ACHN (cell line): Measurements from ENCODE around the gene EIF3D.

Experiments
- DNase-seq: peaks from one replicate; pipeline ENCODE4 v3.0.0-alpha.2; 2015
- in situ Hi-C: cut with HindIII; loops from 2 replicates; pipeline ENCODE4 v1.10.0; 2017; ENCODE audit warnings: low sequenced_read_pairs, low pct_ligation_motif_present, low pct_unique_long_range_greater_than_20kb

The EIF3D gene

DNA sequence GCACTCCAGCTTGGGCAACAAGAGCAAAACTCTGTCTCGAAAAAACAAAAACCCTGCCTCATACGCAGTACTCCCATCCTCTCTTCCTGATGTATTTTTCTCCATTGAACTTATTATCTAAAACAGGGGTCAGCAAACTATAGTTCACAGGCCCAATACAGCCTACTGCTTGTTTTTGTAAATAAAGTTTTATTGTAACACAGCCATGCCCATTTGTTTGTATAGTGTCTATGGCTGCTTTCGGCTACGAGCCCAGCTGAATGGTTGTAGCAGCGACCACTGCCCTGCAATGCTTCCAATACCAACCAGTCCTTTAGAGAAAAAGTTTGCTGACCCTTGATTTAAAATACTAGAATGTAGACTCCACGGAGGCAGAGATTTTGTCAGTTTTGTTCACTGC lies 53.6 kb downstream of the EIF3D start:
- no peak for DNase-seq

DNA sequence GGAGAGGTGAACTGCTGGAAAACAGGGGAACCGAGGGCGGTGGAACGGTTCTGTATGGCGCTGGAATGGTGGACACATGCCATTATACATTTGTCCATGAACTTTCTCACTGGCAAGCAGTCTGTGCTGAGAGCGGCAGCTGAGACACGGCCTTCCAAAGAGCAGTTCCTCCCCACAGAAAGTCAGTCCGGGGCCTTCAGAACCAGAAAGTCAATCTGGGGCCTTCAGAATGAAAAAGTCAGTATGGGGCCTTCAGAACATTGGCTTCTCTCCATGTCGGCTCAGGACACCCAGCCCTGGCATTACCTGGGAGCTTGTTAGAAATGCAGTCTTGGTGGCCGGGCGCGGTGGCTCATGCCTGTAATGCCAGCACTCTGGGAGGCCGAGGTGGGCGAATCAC lies 56.3 kb downstream of the EIF3D start:
- no peak for DNase-seq
- in situ Hi-C loops = no loop called here

More for the DNA sequence above, 53.6 kb downstream of the EIF3D start:
- in situ Hi-C loops = no loop called here

DNA sequence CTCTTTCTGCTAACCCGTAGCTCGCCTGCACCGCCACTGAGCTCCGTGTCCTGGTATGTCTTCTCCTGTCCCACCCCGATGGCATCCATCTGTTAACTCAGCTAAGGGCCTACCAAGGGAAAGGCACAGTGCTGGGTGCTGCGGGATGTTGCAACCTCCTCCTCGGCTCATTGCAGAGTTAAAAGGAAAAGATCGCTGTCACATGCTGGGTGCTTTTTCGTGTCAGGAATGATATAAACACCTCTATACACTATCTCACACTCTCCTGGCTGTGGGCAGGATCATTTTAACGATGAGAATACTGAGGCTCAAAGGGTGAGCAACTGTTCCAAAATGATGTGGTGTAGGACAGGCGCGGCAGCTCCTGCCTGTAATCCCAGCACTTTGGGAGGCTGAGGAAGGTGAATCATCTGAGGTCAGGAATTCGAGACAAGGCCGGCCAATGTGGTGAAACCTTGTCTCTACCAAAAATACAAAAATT lies 57.6 kb downstream of the EIF3D start:
- in situ Hi-C loops = no loop called here
- no peak for DNase-seq

DNA sequence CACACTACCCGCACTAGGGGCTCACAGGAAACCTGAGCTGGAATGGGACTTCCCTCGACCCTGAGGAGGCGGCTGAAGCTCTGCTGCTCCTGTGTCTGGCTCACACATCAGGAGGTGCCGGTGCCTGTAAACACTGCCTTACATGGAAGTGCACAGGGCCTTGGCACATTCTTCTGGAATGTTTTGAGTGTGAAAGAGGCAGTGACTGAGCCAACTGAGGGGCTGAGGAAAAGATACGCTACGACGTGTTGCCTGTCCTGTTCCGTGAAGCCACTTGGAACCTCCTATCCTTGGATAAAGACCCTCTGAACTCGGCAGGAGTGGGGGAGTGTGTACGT lies 58.0 kb downstream of the EIF3D start:
- DNase-seq = no peak
- in situ Hi-C loops = no loop called here

DNA sequence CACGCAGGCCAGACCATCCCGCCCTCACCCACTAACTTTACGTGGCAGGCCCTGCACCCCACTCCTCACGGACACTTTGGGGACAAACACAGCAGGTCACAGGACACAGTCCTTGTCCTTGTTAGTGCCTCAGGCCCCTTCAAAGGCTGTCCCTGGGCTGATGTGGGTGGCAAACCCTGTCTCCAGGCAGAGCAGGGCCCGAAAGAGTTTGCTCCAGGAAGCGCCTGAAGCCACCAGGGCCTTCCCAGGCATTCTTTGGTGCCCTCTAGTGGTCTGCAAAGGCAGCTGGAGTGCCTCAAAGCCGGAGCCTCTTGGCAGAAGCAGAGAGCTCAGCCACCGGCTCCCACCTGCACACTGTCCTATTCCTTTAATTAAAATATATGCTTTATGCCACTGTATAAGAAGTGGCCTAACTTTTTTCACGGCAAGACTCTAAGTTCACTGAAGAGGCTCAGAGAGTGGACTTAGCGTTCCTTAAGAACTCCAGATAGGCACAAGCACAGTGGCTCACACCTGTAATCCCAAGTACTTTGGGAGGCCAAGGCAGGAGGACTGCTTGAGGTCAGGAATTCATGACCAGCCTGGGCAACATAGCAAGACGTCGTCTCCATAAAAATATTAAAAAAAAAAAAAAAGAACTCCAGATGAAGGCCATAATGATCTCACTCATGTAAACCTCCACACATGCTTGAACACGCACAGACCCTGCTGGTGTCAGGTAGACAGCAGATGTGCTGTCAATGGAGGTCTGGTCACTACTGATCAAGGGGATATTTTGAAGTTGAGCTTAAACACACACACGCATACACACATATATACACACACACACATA lies 58.6 kb downstream of the EIF3D start:
- DNase-seq = peak; percentile 80
- in situ Hi-C loops = no loop called here

DNA sequence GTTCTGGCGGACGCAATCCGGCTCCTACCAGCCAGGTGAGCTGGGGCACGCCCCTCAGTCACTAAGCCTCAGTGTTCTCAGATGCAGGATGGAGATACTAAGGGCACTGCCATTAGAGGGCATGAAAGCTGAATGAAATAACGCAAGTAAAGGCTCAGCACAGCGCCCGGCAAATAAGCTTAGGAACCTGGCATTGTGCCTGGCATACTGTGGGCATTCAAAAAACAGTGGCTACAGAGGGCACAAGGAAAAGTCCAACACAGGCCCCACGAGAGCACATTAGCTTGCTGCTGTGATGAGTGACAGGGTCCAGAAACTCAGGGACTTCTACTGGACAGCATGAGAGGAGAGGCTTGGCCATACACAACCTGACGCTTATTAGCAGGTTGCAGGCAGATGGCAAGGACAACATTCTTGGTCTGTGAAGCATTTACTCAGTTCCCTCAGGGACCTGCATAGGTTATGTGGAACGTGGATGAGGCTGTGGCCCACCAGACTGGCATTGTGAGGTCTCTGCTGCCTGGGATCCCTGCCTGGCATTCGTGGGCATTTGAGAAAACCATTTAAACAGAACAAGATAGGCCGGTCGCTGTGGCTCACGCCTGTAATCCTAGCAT lies 59.8 kb downstream of the EIF3D start:
- in situ Hi-C loops = no loop called here
- no peak for DNase-seq

DNA sequence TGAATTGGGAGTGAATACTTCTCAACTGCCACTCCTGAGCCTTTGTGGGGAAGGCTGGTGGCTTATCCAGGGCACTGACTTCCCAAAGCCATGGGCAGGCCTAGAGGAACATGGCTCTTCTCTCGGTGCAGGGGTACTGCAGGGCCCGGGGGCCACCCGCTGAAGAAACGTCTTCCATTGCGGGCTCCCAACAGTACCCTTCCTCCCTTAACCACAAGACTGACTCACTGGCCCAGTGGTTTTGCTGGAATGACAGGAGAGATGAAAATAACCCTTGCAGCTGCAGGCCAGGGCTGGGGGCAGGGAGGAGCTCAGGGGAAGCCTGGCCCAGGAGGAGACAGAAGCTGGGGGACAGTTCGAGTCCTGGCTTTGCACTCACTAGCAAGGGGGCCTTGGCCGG lies 61.0 kb downstream of the EIF3D start:
- in situ Hi-C loops = no loop called here
- DNase-seq = peak; percentile 94

DNA sequence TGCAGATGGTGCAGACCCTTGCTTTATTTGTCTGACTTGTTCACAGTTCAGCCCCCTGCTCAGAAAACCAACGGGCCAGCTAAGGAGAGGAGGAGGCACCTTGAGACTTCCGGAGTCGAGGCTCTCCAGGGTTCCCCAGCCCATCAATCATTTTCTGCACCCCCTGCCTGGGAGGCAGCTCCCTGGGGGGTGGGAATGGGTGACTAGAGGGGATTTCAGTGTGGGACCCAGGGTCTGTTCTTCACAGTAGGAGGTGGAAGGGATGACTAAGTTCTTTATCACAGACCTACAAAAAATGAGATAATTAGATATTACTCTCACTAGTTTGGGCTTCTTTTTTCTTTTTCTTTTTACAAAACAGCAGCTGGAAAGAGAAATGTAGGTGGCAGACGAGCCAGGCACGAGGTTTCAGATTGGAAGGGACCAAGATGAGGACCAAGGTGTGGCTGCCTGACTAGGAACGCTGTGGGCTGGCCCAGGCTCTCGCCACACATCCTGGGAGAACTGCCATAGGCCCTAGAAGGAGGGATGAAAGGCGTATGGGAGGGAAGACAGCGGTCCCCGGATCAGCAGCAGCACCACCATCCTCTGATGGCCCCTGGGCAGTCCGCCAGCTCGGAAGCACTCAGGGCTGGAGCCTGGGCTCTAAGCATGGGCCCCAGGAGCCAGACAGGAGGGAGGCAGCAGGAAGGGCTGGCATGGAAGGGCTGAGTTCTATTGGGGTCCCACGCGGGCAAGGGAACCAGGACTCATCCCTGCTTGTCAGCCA lies 61.7 kb downstream of the EIF3D start:
- peak; percentile 67 for DNase-seq
- in situ Hi-C loops = no loop called here

DNA sequence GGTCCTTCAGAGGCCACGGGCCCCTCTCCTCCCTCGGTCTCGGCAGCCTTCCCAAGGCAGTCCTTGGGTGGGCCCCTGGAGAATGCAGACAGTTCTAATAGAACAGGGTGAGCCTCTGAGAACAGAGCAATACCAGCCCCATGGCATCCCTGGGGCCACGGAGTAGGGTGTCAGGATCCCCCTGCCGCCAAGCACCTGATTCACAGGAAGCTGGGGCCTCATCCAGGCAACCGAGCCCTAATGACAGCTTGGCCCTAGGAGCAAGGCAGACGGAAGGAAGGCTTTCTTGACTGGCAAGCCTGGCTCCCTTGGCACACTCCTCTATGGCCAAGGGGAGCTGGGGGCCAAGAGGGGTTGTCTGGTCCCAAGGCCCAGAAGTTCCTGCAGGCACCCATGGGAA lies 62.7 kb downstream of the EIF3D start:
- DNase-seq = no peak
- in situ Hi-C loops = no loop called here

DNA sequence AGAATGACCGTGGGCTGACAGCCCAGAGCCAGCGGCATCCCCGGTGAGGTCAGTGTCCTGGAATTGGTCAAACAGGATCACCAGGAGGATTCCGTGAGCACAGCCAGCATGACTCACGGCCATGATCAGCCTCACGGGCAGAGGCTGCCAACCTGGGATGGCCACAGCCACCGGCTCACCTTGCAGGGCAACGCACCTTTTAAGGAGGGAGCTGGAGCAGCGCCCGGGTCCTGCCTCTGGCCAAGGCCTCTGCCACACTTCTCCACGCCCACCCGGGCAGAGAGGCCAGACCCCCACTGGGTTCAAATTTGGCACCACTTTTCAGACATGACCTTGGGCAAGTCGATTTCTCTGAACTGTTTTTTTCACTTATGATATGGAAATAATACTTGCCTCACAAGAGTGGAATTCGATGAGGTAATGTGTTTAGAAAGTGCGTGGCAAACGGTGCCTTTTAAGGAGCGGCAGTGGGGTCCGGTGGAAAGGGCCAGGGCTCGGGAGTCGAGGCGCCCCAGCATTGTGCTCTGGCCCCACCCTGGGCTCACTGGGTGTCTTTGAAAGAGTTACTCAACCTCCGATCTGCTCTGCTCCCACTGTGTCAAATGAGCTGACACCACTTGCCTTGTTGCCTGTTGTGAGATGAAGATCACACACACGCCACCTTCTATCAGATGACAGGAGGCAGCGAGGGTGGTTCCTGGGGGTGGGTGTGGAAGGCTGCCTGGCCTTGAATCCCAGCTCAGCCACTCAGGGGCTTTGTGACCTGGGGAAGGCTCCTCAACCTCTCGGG lies 63.5 kb downstream of the EIF3D start:
- peak; percentile 92 for DNase-seq
- in situ Hi-C loops = no loop called here

DNA sequence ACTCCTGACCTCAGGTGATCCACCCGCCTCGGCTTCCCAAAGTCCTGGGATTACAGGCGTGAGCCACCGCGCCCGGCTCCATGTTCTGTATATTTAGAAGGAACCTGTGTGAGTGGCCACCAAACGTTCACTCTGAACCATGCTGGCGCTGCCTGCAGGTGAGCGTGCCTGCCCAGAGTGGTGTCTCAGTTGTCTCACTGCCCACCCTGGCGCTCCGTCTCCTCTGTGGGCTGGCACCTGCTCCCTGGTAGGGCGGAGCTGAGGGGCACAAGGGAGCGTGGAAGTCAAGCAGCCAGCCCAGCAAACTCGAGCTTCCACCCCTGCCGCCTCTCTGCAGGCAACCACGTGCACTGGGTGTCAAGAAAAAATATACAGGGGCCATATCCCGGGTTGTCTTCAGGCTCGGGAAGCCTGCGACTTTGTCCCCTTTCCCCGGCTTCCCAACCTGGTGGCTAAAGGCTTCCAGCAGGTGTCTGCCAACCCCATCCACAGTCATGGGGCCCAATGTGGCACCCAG lies 64.2 kb downstream of the EIF3D start:
- in situ Hi-C loops = no loop called here
- no peak for DNase-seq

DNA sequence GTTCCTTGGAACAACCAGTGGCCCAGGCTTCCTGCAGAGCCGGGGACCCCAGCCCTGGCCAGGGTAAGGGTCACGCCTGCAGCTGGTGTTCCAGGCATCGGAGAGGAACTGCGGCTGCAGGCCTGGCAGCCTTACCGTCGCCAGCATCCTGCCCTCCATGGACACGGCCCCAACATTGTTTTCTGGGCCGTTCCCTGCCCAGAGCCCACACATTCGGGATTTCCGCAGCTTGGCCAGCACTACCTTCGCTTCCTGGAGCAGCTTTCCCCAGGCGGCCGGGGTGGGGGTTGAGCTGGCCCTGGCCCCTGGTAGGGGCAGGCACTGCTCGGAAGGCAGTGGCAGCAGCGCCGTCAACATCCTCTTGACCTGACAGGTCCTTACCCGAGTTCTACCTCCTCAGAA lies 65.2 kb downstream of the EIF3D start:
- no peak for DNase-seq
- in situ Hi-C loops = no loop called here

DNA sequence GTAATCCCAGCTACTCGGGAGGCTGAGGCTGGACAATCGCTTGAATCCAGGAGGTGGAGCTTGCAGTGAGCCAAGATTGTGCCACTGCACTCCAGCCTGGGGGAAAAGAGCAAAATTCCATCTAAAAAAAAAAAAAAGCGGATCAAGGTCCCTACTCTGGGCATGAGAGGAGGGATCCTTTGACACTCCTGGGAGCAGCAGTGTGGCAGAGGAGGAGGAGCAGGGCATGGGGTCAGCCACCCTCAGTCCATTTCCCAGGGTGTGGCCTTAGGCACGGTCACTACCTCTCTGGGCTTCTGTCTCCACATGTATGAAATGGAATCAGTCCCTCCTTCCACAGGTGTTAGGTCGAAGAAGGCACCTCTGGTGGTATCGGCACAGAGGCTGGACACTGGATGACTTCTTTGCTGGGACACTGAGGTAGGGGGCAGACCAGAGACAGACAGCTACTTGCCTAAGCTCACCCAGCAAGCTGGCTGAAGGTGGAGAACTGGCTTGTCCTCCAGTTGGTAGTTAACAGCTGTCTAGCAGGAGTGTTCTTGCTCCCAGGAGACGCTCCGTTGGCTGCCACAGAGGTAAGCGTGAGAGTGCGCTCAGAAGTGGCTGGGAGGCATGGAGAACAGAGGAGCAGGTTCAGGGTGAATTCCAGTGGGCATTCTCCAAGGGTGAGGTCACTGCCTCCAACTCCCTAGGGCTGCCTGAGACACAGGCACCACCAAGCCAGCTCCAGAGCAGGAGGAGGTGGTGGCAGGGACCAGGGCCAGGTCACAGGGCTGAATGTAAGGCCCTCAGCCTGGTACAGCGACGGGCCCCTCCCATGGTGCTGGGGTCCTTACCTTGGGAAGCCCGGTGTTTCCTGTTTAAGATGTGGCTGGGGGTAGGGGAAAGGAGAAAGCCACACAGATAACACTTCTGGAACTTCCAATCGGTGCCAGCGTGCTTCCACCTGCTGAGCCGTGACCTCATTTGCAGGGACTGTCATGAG lies 67.0 kb downstream of the EIF3D start:
- in situ Hi-C loops = no loop called here
- peak; percentile 97 for DNase-seq
